IPS-15b (cell line): ENCODE data around the gene HTRA3.

ENCODE experiments used
- H3K27me3 ChIP-seq: one replicate; pipeline ENCODE4 v1.6.1; 2013; ENCODE audit warnings: low read length; ENCODE audit not compliant: control insufficient read depth, insufficient read depth
- H3K36me3 ChIP-seq: one replicate; pipeline ENCODE4 v1.6.1; 2013; ENCODE audit warnings: low read length; ENCODE audit not compliant: control insufficient read depth, insufficient read depth
- H3K4me1 ChIP-seq: one replicate; pipeline ENCODE4 v1.6.1; 2013; ENCODE audit warnings: mild to moderate bottlenecking, low read length; ENCODE audit not compliant: control insufficient read depth, insufficient read depth
- H3K4me3 ChIP-seq: one replicate; pipeline ENCODE4 v1.5.1; 2013; ENCODE audit warnings: low read depth, low read length
- H3K9ac ChIP-seq: one replicate; pipeline ENCODE4 v1.6.1; 2013; ENCODE audit warnings: low read depth, mild to moderate bottlenecking, low read length
- H3K9me3 ChIP-seq: one replicate; pipeline ENCODE4 v1.6.1; 2013; ENCODE audit warnings: mild to moderate bottlenecking, low read length; ENCODE audit not compliant: control insufficient read depth, insufficient read depth

The HTRA3 gene

DNA sequence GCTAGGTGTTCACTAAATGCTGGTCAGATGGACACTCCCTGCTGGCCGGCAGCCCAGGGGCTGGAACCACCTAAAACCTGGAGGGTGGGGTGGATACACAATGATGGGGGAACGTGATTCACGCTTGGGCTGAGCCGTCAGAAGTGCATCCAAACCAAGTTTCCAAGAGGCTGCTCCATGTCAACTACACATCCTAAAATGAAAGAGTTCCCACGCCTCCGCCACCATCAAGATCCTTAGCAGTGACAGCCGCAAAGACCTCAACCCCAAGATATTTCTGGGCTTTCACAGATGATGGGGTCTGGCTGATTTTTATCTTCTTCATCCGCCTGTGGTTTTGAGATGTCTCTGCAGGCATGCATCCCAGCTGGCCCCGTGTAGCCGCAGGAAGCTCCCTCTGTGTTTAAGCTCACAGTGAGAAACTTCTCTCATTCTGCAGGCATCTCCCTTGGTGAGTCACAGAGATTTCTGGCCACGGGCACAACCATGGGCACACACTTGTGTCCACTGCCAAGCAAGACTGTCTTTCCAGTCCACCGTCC is 84.4 kb downstream of the HTRA3 start:
- no peak overlapping the region for H3K4me3 ChIP-seq
- no peak overlapping the region for H3K9ac ChIP-seq
- H3K36me3 ChIP-seq = no peaks in the 10 kb centered on the region
- H3K4me1 ChIP-seq = peaks cover 19% of the 10 kb centered on the region
- peaks cover 19% of the 10 kb centered on the region for H3K27me3 ChIP-seq
- H3K9me3 ChIP-seq = no peaks in the 10 kb centered on the region

DNA sequence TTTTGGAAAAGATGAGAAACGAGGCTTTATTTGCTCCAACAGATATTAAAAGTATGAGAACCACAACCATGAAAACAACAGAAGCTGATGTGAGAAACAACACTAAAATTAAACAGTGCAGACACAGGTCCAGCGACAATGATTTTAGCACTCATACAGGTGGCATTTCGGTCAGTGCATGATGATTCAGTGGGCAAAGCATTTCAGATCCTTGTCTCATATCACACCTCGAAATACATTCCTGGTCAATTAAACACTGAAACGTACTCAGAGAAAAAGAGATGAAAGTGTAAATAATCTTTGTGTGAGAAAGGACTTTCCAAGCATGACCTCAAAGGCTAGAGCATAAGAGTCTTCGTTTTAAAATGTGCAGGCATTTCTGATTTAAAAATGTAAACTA is 85.8 kb downstream of the HTRA3 start:
- Histone ChIP-seq H3K4me3 (no peak overlapping the region), H3K9me3 (no peaks in the 10 kb centered on the region), H3K27me3 (peaks cover 19% of the 10 kb centered on the region), H3K9ac (no peak overlapping the region), H3K4me1 (peaks cover 19% of the 10 kb centered on the region), H3K36me3 (no peaks in the 10 kb centered on the region)

DNA sequence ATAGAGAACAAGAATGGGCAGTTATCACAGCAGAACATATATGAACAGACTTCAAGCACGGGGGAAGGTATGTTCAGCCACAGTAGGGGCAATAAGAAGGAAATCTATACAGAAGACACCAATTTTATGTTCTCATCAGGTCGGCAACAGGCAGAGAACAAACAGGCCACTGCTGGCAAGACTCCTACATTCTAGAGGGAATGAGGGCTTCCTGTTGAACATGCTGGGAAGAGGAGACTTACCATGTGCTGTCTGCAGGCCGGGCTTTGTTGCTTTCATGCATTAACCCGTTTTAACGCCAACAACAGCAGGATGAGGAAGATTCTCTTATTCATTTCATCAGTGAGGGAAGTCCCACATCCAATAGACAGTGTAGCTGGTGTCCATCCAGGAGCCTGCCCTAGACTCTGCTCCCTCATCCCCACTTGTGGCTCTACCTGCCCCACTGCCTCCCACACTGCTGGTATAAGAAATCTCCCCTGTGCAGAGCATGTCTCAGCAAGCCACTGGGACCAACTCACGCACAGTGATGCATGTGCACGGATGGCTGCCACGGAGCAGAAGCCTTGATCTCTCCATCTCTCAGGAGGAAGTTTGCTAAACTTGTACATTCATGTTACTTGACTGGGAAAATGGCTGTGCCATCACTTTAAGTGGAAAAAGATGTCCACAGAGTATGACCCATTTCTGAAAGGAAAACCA is 86.5 kb downstream of the HTRA3 start:
- H3K9me3 ChIP-seq = no peaks in the 10 kb centered on the region
- no peak overlapping the region for H3K9ac ChIP-seq
- peaks cover 19% of the 10 kb centered on the region for H3K4me1 ChIP-seq
- no peak overlapping the region for H3K4me3 ChIP-seq
- peaks cover 19% of the 10 kb centered on the region for H3K27me3 ChIP-seq
- no peaks in the 10 kb centered on the region for H3K36me3 ChIP-seq
